ENCODE results near the gene AP3S2.

Gene AP3S2

GRCh38 chr15:89847101-89847500, 46.7 kb downstream of the AP3S2 start:
- Histone ChIP-seq H3K9ac (ENCODE audit: low read depth, low read length) (no peak overlapping the region), H3K27me3 (ENCODE audit: insufficient read depth, low read length, poor library complexity) (no peaks in the 10 kb centered on the region), H3K27ac (ENCODE audit: low read length) (no peak overlapping the region), H3K4me1 (ENCODE audit: insufficient read depth, low read length) (no peaks in the 10 kb centered on the region), H3K4me2 (ENCODE audit: insufficient read depth, low read length) (no peak overlapping the region), H3K9me3 (ENCODE audit: insufficient read depth, low read length, severe bottlenecking) (no peaks in the 10 kb centered on the region), H3K4me3 (ENCODE audit: low read depth in 1 of 2, low read length in 2 of 2) (no peak overlapping the region), H3K79me2 (ENCODE audit: insufficient read depth, low read length) (no peaks in the 10 kb centered on the region), H2AFZ (ENCODE audit: low read depth, low read length) (no peak overlapping the region), H4K20me1 (ENCODE audit: insufficient read depth, low read length) (no peaks in the 10 kb centered on the region), H3K36me3 (ENCODE audit: insufficient read depth, low read length) (peaks cover 10% of the 10 kb centered on the region)
- no peak for TF ChIP-seq EZH2 (IDR thresholded peaks at IDR 0.05; ENCODE audit: borderline replicate concordance, low read depth, low read length, severe bottlenecking)
- no peak for TF ChIP-seq CTCF (IDR thresholded peaks at IDR 0.05; ENCODE audit: borderline replicate concordance, extremely low read depth, low read length, poor library complexity, severe bottlenecking)
- ATAC-seq (ENCODE audit: insufficient read depth, low read depth), result no peak
- no peak for DNase-seq

GRCh38 chr15:89845305-89845893, 48.4 kb downstream of the AP3S2 start:
- H3K4me2 ChIP-seq (ENCODE audit: insufficient read depth, low read length), result no peak overlapping the region
- TF ChIP-seq CTCF (IDR thresholded peaks at IDR 0.05; ENCODE audit: borderline replicate concordance, extremely low read depth, low read length, poor library complexity, severe bottlenecking) (no peak), EZH2 (IDR thresholded peaks at IDR 0.05; ENCODE audit: borderline replicate concordance, low read depth, low read length, severe bottlenecking) (no peak)
- H3K9me3 ChIP-seq (ENCODE audit: insufficient read depth, low read length, severe bottlenecking), result no peaks in the 10 kb centered on the region
- H3K4me3 ChIP-seq (ENCODE audit: low read depth in 1 of 2, low read length in 2 of 2), result no peak overlapping the region
- H3K79me2 ChIP-seq (ENCODE audit: insufficient read depth, low read length), result no peaks in the 10 kb centered on the region
- no peaks in the 10 kb centered on the region for H4K20me1 ChIP-seq (ENCODE audit: insufficient read depth, low read length)
- no peaks in the 10 kb centered on the region for H3K4me1 ChIP-seq (ENCODE audit: insufficient read depth, low read length)
- H2AFZ ChIP-seq (ENCODE audit: low read depth, low read length), result no peak overlapping the region
- no peak overlapping the region for H3K27ac ChIP-seq (ENCODE audit: low read length)
- H3K9ac ChIP-seq (ENCODE audit: low read depth, low read length), result no peak overlapping the region
- H3K36me3 ChIP-seq (ENCODE audit: insufficient read depth, low read length), result peaks cover 6% of the 10 kb centered on the region; the same call in 1 of the 2 replicates
- H3K27me3 ChIP-seq (ENCODE audit: insufficient read depth, low read length, poor library complexity), result no peaks in the 10 kb centered on the region
- ATAC-seq (ENCODE audit: insufficient read depth, low read depth), result no peak
- no peak for DNase-seq

GRCh38 chr15:89841962-89842361, 51.8 kb downstream of the AP3S2 start:
- no peak for DNase-seq
- no peak overlapping the region for H3K4me3 ChIP-seq (ENCODE audit: low read depth in 1 of 2, low read length in 2 of 2)
- no peak overlapping the region for H3K9ac ChIP-seq (ENCODE audit: low read depth, low read length)
- H2AFZ ChIP-seq (ENCODE audit: low read depth, low read length), result no peak overlapping the region
- no peak overlapping the region for H3K4me2 ChIP-seq (ENCODE audit: insufficient read depth, low read length)
- TF ChIP-seq CTCF (IDR thresholded peaks at IDR 0.05; ENCODE audit: borderline replicate concordance, extremely low read depth, low read length, poor library complexity, severe bottlenecking) (no peak), EZH2 (IDR thresholded peaks at IDR 0.05; ENCODE audit: borderline replicate concordance, low read depth, low read length, severe bottlenecking) (no peak)
- H3K36me3 ChIP-seq (ENCODE audit: insufficient read depth, low read length), result peaks cover 28% of the 10 kb centered on the region
- no peak overlapping the region for H3K27ac ChIP-seq (ENCODE audit: low read length)
- H4K20me1 ChIP-seq (ENCODE audit: insufficient read depth, low read length), result no peaks in the 10 kb centered on the region; the same call in 1 of the 2 replicates
- H3K79me2 ChIP-seq (ENCODE audit: insufficient read depth, low read length), result no peaks in the 10 kb centered on the region
- no peaks in the 10 kb centered on the region for H3K9me3 ChIP-seq (ENCODE audit: insufficient read depth, low read length, severe bottlenecking)
- no peak for ATAC-seq (ENCODE audit: insufficient read depth, low read depth)
- H3K27me3 ChIP-seq (ENCODE audit: insufficient read depth, low read length, poor library complexity), result no peaks in the 10 kb centered on the region
- H3K4me1 ChIP-seq (ENCODE audit: insufficient read depth, low read length), result no peaks in the 10 kb centered on the region
